BE2C (cell line): ENCODE measurements around the gene NAB2.

ENCODE experiments used
- DNase-seq: peaks from one replicate; pipeline ENCODE4 v3.0.0-alpha.2; 2020
- H3K27me3 ChIP-seq: fragments of 250-450 bp; sonication (Bioruptor Pico); 2 replicates; pipeline ENCODE4 v1.5.1; 2020; ENCODE audit warnings: mild to moderate bottlenecking
- H3K36me3 ChIP-seq: fragments of 250-450 bp; sonication (Bioruptor Pico); 2 replicates; pipeline ENCODE4 v1.5.1; 2020; ENCODE audit warnings: mild to moderate bottlenecking
- H3K4me1 ChIP-seq: fragments of 250-450 bp; sonication (Bioruptor Pico); 2 replicates; pipeline ENCODE4 v1.5.1; 2020
- H3K4me3 ChIP-seq: 2 replicates; pipeline ENCODE4 v1.5.1; 2011; ENCODE audit warnings: low read depth, low read length
- H3K9me3 ChIP-seq: fragments of 250-450 bp; sonication (Bioruptor Pico); 2 replicates; pipeline ENCODE4 v1.5.1; 2020
- CTCF ChIP-seq: IDR thresholded peaks from 2 replicates; pipeline ENCODE4 v1.5.1; 2012; ENCODE audit warnings: mild to moderate bottlenecking, low read depth, low read length

Gene NAB2

GRCh38 chr12:57099766-57100165 lies 10.9 kb downstream of the NAB2 start:
- Histone ChIP-seq H3K36me3 (peaks cover 3% of the 10 kb centered on the region), H3K27me3 (no peaks in the 10 kb centered on the region), H3K9me3 (no peaks in the 10 kb centered on the region), H3K4me1 (peaks cover 6% of the 10 kb centered on the region), H3K4me3 (no peak overlapping the region)
- TF ChIP-seq CTCF: no peak
- no peak for DNase-seq

GRCh38 chr12:57101892-57102695 lies 13.2 kb downstream of the NAB2 start:
- peak; percentile 14; the same call in 1 of the 2 replicates for TF ChIP-seq CTCF
- no peaks in the 10 kb centered on the region for H3K9me3 ChIP-seq
- no peak overlapping the region for H3K4me3 ChIP-seq
- H3K4me1 ChIP-seq: peaks cover 6% of the 10 kb centered on the region; the same call in 1 of the 2 replicates
- peak; percentile 64 for DNase-seq
- no peaks in the 10 kb centered on the region for H3K36me3 ChIP-seq
- no peaks in the 10 kb centered on the region for H3K27me3 ChIP-seq

GRCh38 chr12:57103856-57104255 lies 14.9 kb downstream of the NAB2 start:
- Histone ChIP-seq H3K4me1 (peaks cover 6% of the 10 kb centered on the region; the same call in 1 of the 2 replicates), H3K4me3 (no peak overlapping the region), H3K27me3 (no peaks in the 10 kb centered on the region), H3K36me3 (no peaks in the 10 kb centered on the region), H3K9me3 (no peaks in the 10 kb centered on the region)
- no peak for TF ChIP-seq CTCF
- peak; percentile 15 for DNase-seq

- DNase-seq: no peak
- no peak overlapping the region for H3K4me3 ChIP-seq
- H3K9me3 ChIP-seq: no peaks in the 10 kb centered on the region
- no peaks in the 10 kb centered on the region for H3K27me3 ChIP-seq
- no peak for TF ChIP-seq CTCF
- H3K4me1 ChIP-seq: peaks cover 6% of the 10 kb centered on the region; the same call in 1 of the 2 replicates
- no peaks in the 10 kb centered on the region for H3K36me3 ChIP-seq
Observed at GRCh38 chr12:57104292-57104910, 15.5 kb downstream of the NAB2 start.

- TF ChIP-seq CTCF: no peak
- no peaks in the 10 kb centered on the region for H3K9me3 ChIP-seq
- peaks cover 6% of the 10 kb centered on the region; the same call in 1 of the 2 replicates for H3K4me1 ChIP-seq
- H3K36me3 ChIP-seq: no peaks in the 10 kb centered on the region
- no peak for DNase-seq
- H3K27me3 ChIP-seq: no peaks in the 10 kb centered on the region
- no peak overlapping the region for H3K4me3 ChIP-seq
Observed at GRCh38 chr12:57105011-57105753, 16.3 kb downstream of the NAB2 start.
